Naive B cell (primary cell): Measurements from ENCODE around the gene BMP4. TPM values are rescaled to one million over a fixed set of nuclear protein-coding genes. Genes with fewer than 3 reads are reported as not detected.

ENCODE experiments used
- ATAC-seq, 2 donors: fragments of 150-1000 bp; cut with Tn5 transposase; 2 replicates each; pipeline ENCODE4 v1.10.0; 2021; ENCODE audit warnings: low read depth in 2 of 2, mild to moderate bottlenecking in 2 of 2, moderate library complexity in 2 of 2
- DNase-seq: peaks from one replicate; pipeline ENCODE4 v3.0.0; 2022
- H3K27ac Mint-ChIP-seq, 6 donors: one replicate each; pipeline ENCODE4 v1.8.0; 2020 to 2022; ENCODE audit warnings: mild to moderate bottlenecking in 6 of 6, mixed read lengths in 6 of 6, moderate library complexity in 5 of 6, inconsistent platforms in 2 of 6
- H3K27me3 Mint-ChIP-seq, 3 donors: one replicate each; pipeline ENCODE4 v1.8.0; 2021 to 2022; ENCODE audit warnings: mixed read lengths in 3 of 3, mild to moderate bottlenecking in 1 of 3
- H3K36me3 Mint-ChIP-seq, 2 donors: one replicate each; pipeline ENCODE4 v1.8.0; 2020 to 2022; ENCODE audit warnings: mixed read lengths in 2 of 2, inconsistent platforms in 1 of 2, mild to moderate bottlenecking in 1 of 2
- H3K4me1 Mint-ChIP-seq, 3 donors: one replicate each; pipeline ENCODE4 v1.8.0; 2020 to 2022; ENCODE audit warnings: mixed read lengths in 3 of 3, inconsistent platforms in 1 of 3, mild to moderate bottlenecking in 1 of 3, moderate library complexity in 1 of 3
- H3K4me3 Mint-ChIP-seq, 8 donors: one replicate each; pipeline ENCODE4 v1.8.0; 2020 to 2022; ENCODE audit warnings: mild to moderate bottlenecking in 8 of 8, mixed read lengths in 8 of 8, moderate library complexity in 8 of 8, inconsistent platforms in 2 of 8
- H3K9me3 Mint-ChIP-seq, 7 donors: one replicate each; pipeline ENCODE4 v1.8.0; 2020 to 2022; ENCODE audit warnings: mixed read lengths in 7 of 7, mild to moderate bottlenecking in 5 of 7, inconsistent platforms in 2 of 7, moderate library complexity in 1 of 7
- polyA plus RNA-seq, 6 donors: library from polyadenylated mRNA; unstranded; fragments of 300-500 nt; fragmentation: Illumina TruSeq; gene quantifications; one replicate each; pipeline ENCODE4 v1.2.3, GENCODE V29; 2021; ENCODE audit warnings: low read depth in 6 of 6

The BMP4 gene
- polyA plus RNA-seq, 6 donors from 2014 or later = not detected

GRCh38 chr14:53979747-53980642 lies 23.4 kb upstream of the BMP4 start:
- H3K27ac Mint-ChIP-seq = peak overlapping the region in 1 of 6 donors; percentile 36
- no peak overlapping the region for H3K4me3 Mint-ChIP-seq
- H3K9me3 Mint-ChIP-seq = peaks cover 4 to 12% (median 9%) of the 10 kb centered on the region in 7 donors
- H3K4me1 Mint-ChIP-seq = no peaks in the 10 kb centered on the region
- H3K36me3 Mint-ChIP-seq = peaks cover 0 to 4% of the 10 kb centered on the region in 2 donors
- ATAC-seq = no peak
- no peak for DNase-seq
- peaks cover 6 to 10% (median 8%) of the 10 kb centered on the region in 3 donors for H3K27me3 Mint-ChIP-seq

- ATAC-seq = no peak
- H3K27me3 Mint-ChIP-seq = peaks cover 6 to 18% (median 13%) of the 10 kb centered on the region in 3 donors
- no peaks in the 10 kb centered on the region for H3K4me1 Mint-ChIP-seq
These were observed 22.6 kb upstream of the BMP4 start for GRCh38 chr14:53979113-53979681.

GRCh38 chr14:53978194-53978593 lies 21.6 kb upstream of the BMP4 start:
- no peaks in the 10 kb centered on the region for H3K36me3 Mint-ChIP-seq
- no peaks in the 10 kb centered on the region for H3K9me3 Mint-ChIP-seq
- DNase-seq = no peak
- peaks cover 6 to 21% (median 13%) of the 10 kb centered on the region in 3 donors for H3K27me3 Mint-ChIP-seq
- no peak for ATAC-seq
- no peaks in the 10 kb centered on the region for H3K4me1 Mint-ChIP-seq
- no peak overlapping the region for H3K4me3 Mint-ChIP-seq
- H3K27ac Mint-ChIP-seq = no peak overlapping the region

More at GRCh38 chr14:53979113-53979681, 22.6 kb upstream of the BMP4 start:
- H3K9me3 Mint-ChIP-seq = peaks cover 0 to 4% (median 1%) of the 10 kb centered on the region in 7 donors
- no peak overlapping the region for H3K27ac Mint-ChIP-seq
- H3K36me3 Mint-ChIP-seq = no peaks in the 10 kb centered on the region
- DNase-seq = no peak
- H3K4me3 Mint-ChIP-seq = no peak overlapping the region

- Mint-ChIP-seq H3K36me3 (no peaks in the 10 kb centered on the region), H3K4me3 (no peak overlapping the region), H3K27me3 (peaks cover 12 to 41% (median 16%) of the 10 kb centered on the region in 3 donors), H3K4me1 (no peaks in the 10 kb centered on the region), H3K9me3 (peaks cover 0 to 4% (median 0%) of the 10 kb centered on the region in 7 donors), H3K27ac (no peak overlapping the region)
- DNase-seq = no peak
- ATAC-seq = no peak
These were observed 18.8 kb upstream of the BMP4 start for GRCh38 chr14:53975444-53975843.

- no peak overlapping the region for H3K4me3 Mint-ChIP-seq
- DNase-seq (no peak), ATAC-seq (no peak)
- peaks cover 0 to 4% (median 0%) of the 10 kb centered on the region in 7 donors for H3K9me3 Mint-ChIP-seq
- no peaks in the 10 kb centered on the region for H3K36me3 Mint-ChIP-seq
- peaks cover 18 to 62% (median 31%) of the 10 kb centered on the region in 3 donors for H3K27me3 Mint-ChIP-seq
- no peak overlapping the region for H3K27ac Mint-ChIP-seq
- H3K4me1 Mint-ChIP-seq = no peaks in the 10 kb centered on the region
These were observed 14.9 kb upstream of the BMP4 start for GRCh38 chr14:53971521-53971920.

- no peak overlapping the region for H3K27ac Mint-ChIP-seq
- H3K4me3 Mint-ChIP-seq = no peak overlapping the region
- DNase-seq = no peak
- peaks cover 0 to 4% (median 0%) of the 10 kb centered on the region in 7 donors for H3K9me3 Mint-ChIP-seq
- ATAC-seq = no peak
- H3K36me3 Mint-ChIP-seq = no peaks in the 10 kb centered on the region
- H3K4me1 Mint-ChIP-seq = no peaks in the 10 kb centered on the region
- H3K27me3 Mint-ChIP-seq = peaks cover 30 to 58% (median 33%) of the 10 kb centered on the region in 3 donors
These were observed 12.7 kb upstream of the BMP4 start for GRCh38 chr14:53969326-53969725.

- H3K27me3 Mint-ChIP-seq = peaks cover 36 to 59% (median 36%) of the 10 kb centered on the region in 3 donors
- no peak overlapping the region for H3K4me3 Mint-ChIP-seq
These were observed 12.1 kb upstream of the BMP4 start for GRCh38 chr14:53968726-53969125.

GRCh38 chr14:53967606-53968005 lies 11.0 kb upstream of the BMP4 start:
- H3K4me3 Mint-ChIP-seq = peak overlapping the region in 1 of 8 donors; percentile 15
- peaks cover 0 to 4% (median 0%) of the 10 kb centered on the region in 7 donors for H3K9me3 Mint-ChIP-seq
- peaks cover 41 to 62% (median 48%) of the 10 kb centered on the region in 3 donors for H3K27me3 Mint-ChIP-seq
- no peak overlapping the region for H3K27ac Mint-ChIP-seq
- H3K36me3 Mint-ChIP-seq = no peaks in the 10 kb centered on the region
- peaks cover 7 to 13% (median 8%) of the 10 kb centered on the region in 3 donors for H3K4me1 Mint-ChIP-seq
- DNase-seq = no peak
- ATAC-seq = no peak

More at GRCh38 chr14:53968726-53969125, 12.1 kb upstream of the BMP4 start:
- no peak for DNase-seq
- ATAC-seq = no peak
- Mint-ChIP-seq H3K9me3 (peaks cover 0 to 4% (median 0%) of the 10 kb centered on the region in 7 donors), H3K36me3 (no peaks in the 10 kb centered on the region), H3K27ac (no peak overlapping the region), H3K4me1 (peaks cover 0 to 5% (median 2%) of the 10 kb centered on the region in 3 donors)

- Mint-ChIP-seq H3K27ac (no peak overlapping the region), H3K4me1 (peaks cover 7 to 14% (median 8%) of the 10 kb centered on the region in 3 donors), H3K4me3 (peak overlapping the region in 1 of 8 donors; percentile 25), H3K27me3 (peaks cover 59 to 72% (median 65%) of the 10 kb centered on the region in 3 donors), H3K9me3 (peaks cover 0 to 4% (median 0%) of the 10 kb centered on the region in 7 donors), H3K36me3 (no peaks in the 10 kb centered on the region)
- DNase-seq (no peak), ATAC-seq (no peak)
These were observed 7.6 kb upstream of the BMP4 start for GRCh38 chr14:53964249-53964648.

- DNase-seq = no peak
- peak overlapping the region in 3 of 8 donors; percentile 25 to 35 (median 30) for H3K4me3 Mint-ChIP-seq
- peaks cover 7 to 14% (median 8%) of the 10 kb centered on the region in 3 donors for H3K4me1 Mint-ChIP-seq
- ATAC-seq = no peak
- no peaks in the 10 kb centered on the region for H3K36me3 Mint-ChIP-seq
- peaks cover 58 to 73% (median 71%) of the 10 kb centered on the region in 3 donors for H3K27me3 Mint-ChIP-seq
- no peak overlapping the region for H3K27ac Mint-ChIP-seq
- no peaks in the 10 kb centered on the region for H3K9me3 Mint-ChIP-seq
These were observed 6.9 kb upstream of the BMP4 start for GRCh38 chr14:53963320-53964227.

- Mint-ChIP-seq H3K9me3 (no peaks in the 10 kb centered on the region), H3K27ac (no peak overlapping the region), H3K36me3 (no peaks in the 10 kb centered on the region), H3K27me3 (peaks cover 64 to 77% (median 73%) of the 10 kb centered on the region in 3 donors), H3K4me1 (peaks cover 7 to 14% (median 8%) of the 10 kb centered on the region in 3 donors), H3K4me3 (peak overlapping the region in 2 of 8 donors; percentile 25 to 53)
- DNase-seq = no peak
- no peak for ATAC-seq
These were observed 6.3 kb upstream of the BMP4 start for GRCh38 chr14:53962953-53963319.

- no peak for DNase-seq
- Mint-ChIP-seq H3K36me3 (no peaks in the 10 kb centered on the region), H3K4me3 (no peak overlapping the region), H3K27me3 (peaks cover 59 to 90% (median 85%) of the 10 kb centered on the region in 3 donors), H3K27ac (no peak overlapping the region), H3K4me1 (peaks cover 24 to 40% (median 35%) of the 10 kb centered on the region in 3 donors), H3K9me3 (peaks cover 0 to 2% (median 0%) of the 10 kb centered on the region in 7 donors)
- ATAC-seq = no peak
These were observed 2.0 kb upstream of the BMP4 start for GRCh38 chr14:53958628-53959027.

GRCh38 chr14:53957739-53958138 lies 1.1 kb upstream of the BMP4 start:
- H3K27me3 Mint-ChIP-seq = peaks cover 58 to 90% (median 83%) of the 10 kb centered on the region in 3 donors
- H3K4me1 Mint-ChIP-seq = peaks cover 21 to 38% (median 32%) of the 10 kb centered on the region in 3 donors
- H3K36me3 Mint-ChIP-seq = no peaks in the 10 kb centered on the region
- peak overlapping the region in 5 of 8 donors; percentile 19 to 81 (median 68) for H3K4me3 Mint-ChIP-seq
- DNase-seq = no peak
- ATAC-seq = no peak
- no peak overlapping the region for H3K27ac Mint-ChIP-seq
- peaks cover 0 to 3% (median 0%) of the 10 kb centered on the region in 7 donors for H3K9me3 Mint-ChIP-seq
